ENCODE measurements around the gene CCDC57. TPM values are rescaled to one million over a fixed set of nuclear protein-coding genes. Genes with fewer than 3 reads are reported as not detected.

CCDC57 gene
- total and polyA plus RNA-seq, 9 of the 15 experiments (the other 6 are each of a cell fraction or from before 2014, with no cell fraction given), result 0.83 to 36.2 (median 13.6) TPM

- TF ChIP-seq HMBOX1 (IDR thresholded peaks at IDR 0.05), result no peak
- no peak for TF ChIP-seq TEAD4 (IDR thresholded peaks at IDR 0.05; ENCODE audit: low read length)
- no peak for TF ChIP-seq TEAD4 (CRISPR knock-in tag; IDR thresholded peaks at IDR 0.05; ENCODE audit: borderline replicate concordance)
- TF ChIP-seq ZNF511 (CRISPR knock-in tag; IDR thresholded peaks at IDR 0.05), result no peak
- peak; percentile 99 for TF ChIP-seq HNRNPL (IDR thresholded peaks at IDR 0.05; ENCODE audit: low read depth, low read length)
- no peak for TF ChIP-seq HDGF (IDR thresholded peaks at IDR 0.05)
- 0 out of 2 replicates have a peak, but pooled peaks have one; percentile 16 for TF ChIP-seq ESRRA (IDR thresholded peaks at IDR 0.05; ENCODE audit: borderline replicate concordance, low read depth)
- no peak for TF ChIP-seq CUX1 (CRISPR knock-in tag; IDR thresholded peaks at IDR 0.05)
- peak; percentile 34 for TF ChIP-seq CCNT2 (IDR thresholded peaks at IDR 0.05; ENCODE audit: borderline replicate concordance, extremely low read depth, insufficient read length, low read depth, low read length)
- no peak for TF ChIP-seq NEUROD1 (IDR thresholded peaks at IDR 0.05; ENCODE audit: borderline replicate concordance, low read depth, low read length, partially characterized antibody)
- TF ChIP-seq MBD2 (IDR thresholded peaks at IDR 0.05; ENCODE audit: borderline replicate concordance, low read depth), result no peak
- TF ChIP-seq ZNF561 (CRISPR knock-in tag; conservative IDR thresholded peaks at IDR 0.05), result no peak
- TF ChIP-seq NBN (IDR thresholded peaks at IDR 0.05; ENCODE audit: low read depth), result no peak
- no peak for TF ChIP-seq E2F5 (CRISPR knock-in tag; IDR thresholded peaks at IDR 0.05)
- peak; percentile 57 for TF ChIP-seq RBFOX2 (IDR thresholded peaks at IDR 0.05; ENCODE audit: low read depth, low read length)
- TF ChIP-seq SOX6 (IDR thresholded peaks at IDR 0.05), result no peak
- no peak for TF ChIP-seq CCAR2 (IDR thresholded peaks at IDR 0.05; ENCODE audit: low read depth, low read length)
- TF ChIP-seq CTBP1 (IDR thresholded peaks at IDR 0.05; ENCODE audit: borderline replicate concordance), result peak; percentile 62
- peak; percentile 82 for TF ChIP-seq VEZF1 (CRISPR knock-in tag; IDR thresholded peaks at IDR 0.05)
These were observed 23.7 kb upstream of the CCDC57 start (continued) for GRCh38 chr17:82236142-82236971.
